HCT116 (cell line): ENCODE data around the gene PDE6A. TPM values are rescaled to one million over a fixed set of nuclear protein-coding genes. Genes with fewer than 3 reads are reported as not detected.

Experiments used
- ATAC-seq: fragments of 200-7000 bp; cut with Tn5 transposase; 2 replicates; pipeline ENCODE4 v1.9.1; 2020; ENCODE audit warnings: mild to moderate bottlenecking, moderate library complexity
- BruUV-seq: library from RNA; stranded (reverse); fragments of 400-500 nt; replicated peaks from 2 replicates; lab custom pipeline; 2021; lab: Mats Ljungman, UMichigan
- CTCF ChIA-PET: fragments of 300-600 bp; sonication (Branson Sonifier 250); formaldehyde crosslinking; loops from one replicate; lab custom pipeline; 2021; ENCODE audit warnings: antibody characterized with exemption; lab: Charles Lee
- POLR2A ChIA-PET: fragments of 300-600, 350-600 bp; sonication (Branson Sonifier 250); formaldehyde crosslinking; loops from one replicate; lab custom pipeline; 2021; ENCODE audit warnings: antibody characterized with exemption; lab: Charles Lee
- RAD21 ChIA-PET, 2 experiments: fragments of 300-600 bp; sonication (Branson Sonifier 250); formaldehyde crosslinking; loops; one replicate each; lab custom pipeline; 2023; ENCODE audit warnings: low total read pairs in 2 of 2; ENCODE audit not compliant: uncharacterized antibody in 2 of 2, unreplicated experiment in 2 of 2, low non-redundant PET in 1 of 2; lab: Charles Lee
- DNase-seq: peaks from one replicate; pipeline ENCODE4 v3.0.0-alpha.2; 2010; ENCODE audit warnings: low read depth, low spot score
- H2AFZ ChIP-seq: fragments of 200-600 bp; shearing (Covaris generic), sonication (generic); 2 replicates; pipeline ENCODE4 v1.6.1; 2017; ENCODE audit warnings: low read depth, mixed run types, mixed read lengths, antibody characterized with exemption, low read length; ENCODE audit not compliant: poor library complexity, severe bottlenecking
- H3K27ac ChIP-seq: 2 replicates; pipeline ENCODE4 v1.5.1; 2012; ENCODE audit warnings: low read depth, low read length
- H3K27me3 ChIP-seq: fragments of 200-600 bp; sonication (generic); 2 replicates; pipeline ENCODE4 v1.6.1; 2016; ENCODE audit warnings: mixed run types, low read length, mixed read lengths; ENCODE audit not compliant: insufficient read depth
- H3K36me3 ChIP-seq, 2 experiments: fragments of 200-500 bp in 1 of 2; fragments of 200-600 bp in 1 of 2; sonication (Bioruptor generic) in 1 of 2; sonication (generic) in 1 of 2; 2 replicates each; pipeline versions ENCODE4 v1.5.1 to v1.6.1; 2014 to 2016; ENCODE audit warnings: low read length in 2 of 2, inconsistent platforms in 1 of 2, mixed read lengths in 1 of 2, mixed run types in 1 of 2; ENCODE audit not compliant: insufficient read depth in 2 of 2, control insufficient read depth in 1 of 2
- H3K4me1 ChIP-seq, 2 experiments: fragments of 200-600 bp in 1 of 2; sonication (generic) in 1 of 2; 2 replicates each; pipeline versions ENCODE4 v1.5.1 to v1.6.1; 2012 to 2017; ENCODE audit warnings: low read length in 2 of 2, inconsistent platforms in 1 of 2, mild to moderate bottlenecking in 1 of 2, mixed read lengths in 1 of 2, mixed run types in 1 of 2, moderate library complexity in 1 of 2; ENCODE audit not compliant: insufficient read depth in 2 of 2, control insufficient read depth in 1 of 2
- H3K4me2 ChIP-seq: fragments of 200-600 bp; sonication (generic); 2 replicates; pipeline ENCODE4 v1.6.1; 2017; ENCODE audit warnings: mixed run types, low read length, mixed read lengths
- H3K4me3 ChIP-seq, 2 experiments: fragments of 200-600 bp in 1 of 2; sonication (generic) in 1 of 2; replicated peaks in 1 of 2; 2 replicates each; pipeline ENCODE4 v1.5.1; 2011 to 2016; ENCODE audit warnings: low read length in 2 of 2, control low read depth in 1 of 2, low read depth in 1 of 2, mild to moderate bottlenecking in 1 of 2, mixed read lengths in 1 of 2, mixed run types in 1 of 2
- H3K79me2 ChIP-seq: fragments of 200-600 bp; sonication (generic); 2 replicates; pipeline ENCODE4 v1.6.1; 2017; ENCODE audit warnings: mild to moderate bottlenecking, mixed run types, low read length, moderate library complexity, mixed read lengths; ENCODE audit not compliant: insufficient read depth
- H3K9ac ChIP-seq: fragments of 200-600 bp; sonication (generic); 2 replicates; pipeline ENCODE4 v1.6.1; 2016; ENCODE audit warnings: low read length, mixed read lengths
- H3K9me2 ChIP-seq: fragments of 200-600 bp; sonication (generic), shearing (Covaris generic); 2 replicates; pipeline ENCODE4 v1.6.1; 2017; ENCODE audit warnings: mixed run types, mild to moderate bottlenecking, moderate library complexity; ENCODE audit not compliant: insufficient read depth
- H3K9me3 ChIP-seq, 2 experiments: fragments of 200-500 bp in 1 of 2; fragments of 200-600 bp in 1 of 2; sonication (Bioruptor generic) in 1 of 2; sonication (generic) in 1 of 2; 2 replicates each; pipeline ENCODE4 v1.6.1; 2014 to 2017; ENCODE audit warnings: low read length in 2 of 2, mixed read lengths in 2 of 2, inconsistent platforms in 1 of 2, low read depth in 1 of 2, mild to moderate bottlenecking in 1 of 2, mixed run types in 1 of 2, moderate library complexity in 1 of 2; ENCODE audit not compliant: control insufficient read depth in 1 of 2, insufficient read depth in 1 of 2
- H4K20me1 ChIP-seq: fragments of 200-600 bp; sonication (generic), shearing (Covaris generic); 2 replicates; pipeline ENCODE4 v1.6.1; 2017; ENCODE audit warnings: mixed run types, mild to moderate bottlenecking, moderate library complexity; ENCODE audit not compliant: insufficient read depth
- ELF1 ChIP-seq: IDR thresholded peaks from 2 replicates; pipeline ENCODE4 v1.6.1; 2012; ENCODE audit warnings: low read depth, borderline replicate concordance
- FOSL1 ChIP-seq: IDR thresholded peaks from 2 replicates; pipeline ENCODE4 v1.6.1; 2012; ENCODE audit warnings: low read depth
- POLR2AphosphoS5 ChIP-seq: IDR thresholded peaks from 2 replicates; pipeline ENCODE4 v1.6.1; 2011; ENCODE audit warnings: mild to moderate bottlenecking, low read depth, low read length, moderate library complexity
- RAD21 ChIP-seq: IDR thresholded peaks from 2 replicates; pipeline ENCODE4 v1.6.1; 2012; ENCODE audit warnings: low read depth, mild to moderate bottlenecking
- SIN3A ChIP-seq: IDR thresholded peaks from 2 replicates; pipeline ENCODE4 v1.6.1; 2012; ENCODE audit warnings: low read depth
- SP1 ChIP-seq: IDR thresholded peaks from 2 replicates; pipeline ENCODE4 v1.6.1; 2012; ENCODE audit warnings: low read depth
- ZNF274 ChIP-seq: fragments of 200-500 bp; sonication (Bioruptor generic); IDR thresholded peaks from 2 replicates; pipeline ENCODE4 v1.6.1; 2014; ENCODE audit warnings: mild to moderate bottlenecking, low read depth, low read length, inconsistent platforms
- intact Hi-C: fragments of 100-400 bp; cut with micrococcal nuclease; formaldehyde crosslinking; loops from 2 replicates; pipeline ENCODE4 v1.10.0; 2022
- total RNA-seq: library from RNA; stranded (reverse); gene quantifications from one replicate; pipeline ENCODE4 v1.2.1, GENCODE V29; 2021; ENCODE audit not compliant: unreplicated experiment
- TF ChIP-seq, protein P1 (sequence below): IDR thresholded peaks from 2 replicates; pipeline ENCODE4 v1.6.1; 2012; ENCODE audit warnings: low read depth
- TF ChIP-seq, protein P2 (sequence below): IDR thresholded peaks from 2 replicates; pipeline ENCODE4 v1.6.1; 2012

Gene PDE6A
- total RNA-seq, 1 experiment from 2014 or later, result not detected

DNA sequence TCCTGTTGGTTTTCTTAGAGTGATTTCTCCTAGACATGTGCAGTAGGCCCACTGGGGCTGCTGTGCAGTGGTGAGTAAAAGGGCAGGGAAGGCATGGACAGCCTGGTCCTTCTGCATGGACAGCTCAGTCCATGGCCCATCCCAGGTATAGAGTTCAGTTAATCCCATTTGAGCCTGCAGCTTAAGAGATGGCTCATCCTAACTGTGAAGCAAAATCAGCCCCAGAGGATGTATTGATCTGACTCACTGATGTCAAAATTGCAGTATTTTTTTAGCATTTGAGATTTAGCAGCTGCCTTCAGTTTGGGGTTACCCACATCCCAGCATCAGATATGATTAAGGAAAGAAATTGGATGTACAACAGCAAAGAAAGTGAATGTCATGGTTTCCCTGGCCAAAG is 93.4 kb downstream of the PDE6A start (continued):
- TF ChIP-seq, protein P1, sequence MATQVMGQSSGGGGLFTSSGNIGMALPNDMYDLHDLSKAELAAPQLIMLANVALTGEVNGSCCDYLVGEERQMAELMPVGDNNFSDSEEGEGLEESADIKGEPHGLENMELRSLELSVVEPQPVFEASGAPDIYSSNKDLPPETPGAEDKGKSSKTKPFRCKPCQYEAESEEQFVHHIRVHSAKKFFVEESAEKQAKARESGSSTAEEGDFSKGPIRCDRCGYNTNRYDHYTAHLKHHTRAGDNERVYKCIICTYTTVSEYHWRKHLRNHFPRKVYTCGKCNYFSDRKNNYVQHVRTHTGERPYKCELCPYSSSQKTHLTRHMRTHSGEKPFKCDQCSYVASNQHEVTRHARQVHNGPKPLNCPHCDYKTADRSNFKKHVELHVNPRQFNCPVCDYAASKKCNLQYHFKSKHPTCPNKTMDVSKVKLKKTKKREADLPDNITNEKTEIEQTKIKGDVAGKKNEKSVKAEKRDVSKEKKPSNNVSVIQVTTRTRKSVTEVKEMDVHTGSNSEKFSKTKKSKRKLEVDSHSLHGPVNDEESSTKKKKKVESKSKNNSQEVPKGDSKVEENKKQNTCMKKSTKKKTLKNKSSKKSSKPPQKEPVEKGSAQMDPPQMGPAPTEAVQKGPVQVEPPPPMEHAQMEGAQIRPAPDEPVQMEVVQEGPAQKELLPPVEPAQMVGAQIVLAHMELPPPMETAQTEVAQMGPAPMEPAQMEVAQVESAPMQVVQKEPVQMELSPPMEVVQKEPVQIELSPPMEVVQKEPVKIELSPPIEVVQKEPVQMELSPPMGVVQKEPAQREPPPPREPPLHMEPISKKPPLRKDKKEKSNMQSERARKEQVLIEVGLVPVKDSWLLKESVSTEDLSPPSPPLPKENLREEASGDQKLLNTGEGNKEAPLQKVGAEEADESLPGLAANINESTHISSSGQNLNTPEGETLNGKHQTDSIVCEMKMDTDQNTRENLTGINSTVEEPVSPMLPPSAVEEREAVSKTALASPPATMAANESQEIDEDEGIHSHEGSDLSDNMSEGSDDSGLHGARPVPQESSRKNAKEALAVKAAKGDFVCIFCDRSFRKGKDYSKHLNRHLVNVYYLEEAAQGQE, result no peak
- TF ChIP-seq, protein P2, sequence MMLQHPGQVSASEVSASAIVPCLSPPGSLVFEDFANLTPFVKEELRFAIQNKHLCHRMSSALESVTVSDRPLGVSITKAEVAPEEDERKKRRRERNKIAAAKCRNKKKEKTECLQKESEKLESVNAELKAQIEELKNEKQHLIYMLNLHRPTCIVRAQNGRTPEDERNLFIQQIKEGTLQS, result no peak
- TF ChIP-seq ELF1 (no peak), POLR2AphosphoS5 (no peak), ZNF274 (no peak), SP1 (no peak), SIN3A (no peak), RAD21 (no peak)
- TF ChIP-seq, all 23 proteins: peak for 0

DNA sequence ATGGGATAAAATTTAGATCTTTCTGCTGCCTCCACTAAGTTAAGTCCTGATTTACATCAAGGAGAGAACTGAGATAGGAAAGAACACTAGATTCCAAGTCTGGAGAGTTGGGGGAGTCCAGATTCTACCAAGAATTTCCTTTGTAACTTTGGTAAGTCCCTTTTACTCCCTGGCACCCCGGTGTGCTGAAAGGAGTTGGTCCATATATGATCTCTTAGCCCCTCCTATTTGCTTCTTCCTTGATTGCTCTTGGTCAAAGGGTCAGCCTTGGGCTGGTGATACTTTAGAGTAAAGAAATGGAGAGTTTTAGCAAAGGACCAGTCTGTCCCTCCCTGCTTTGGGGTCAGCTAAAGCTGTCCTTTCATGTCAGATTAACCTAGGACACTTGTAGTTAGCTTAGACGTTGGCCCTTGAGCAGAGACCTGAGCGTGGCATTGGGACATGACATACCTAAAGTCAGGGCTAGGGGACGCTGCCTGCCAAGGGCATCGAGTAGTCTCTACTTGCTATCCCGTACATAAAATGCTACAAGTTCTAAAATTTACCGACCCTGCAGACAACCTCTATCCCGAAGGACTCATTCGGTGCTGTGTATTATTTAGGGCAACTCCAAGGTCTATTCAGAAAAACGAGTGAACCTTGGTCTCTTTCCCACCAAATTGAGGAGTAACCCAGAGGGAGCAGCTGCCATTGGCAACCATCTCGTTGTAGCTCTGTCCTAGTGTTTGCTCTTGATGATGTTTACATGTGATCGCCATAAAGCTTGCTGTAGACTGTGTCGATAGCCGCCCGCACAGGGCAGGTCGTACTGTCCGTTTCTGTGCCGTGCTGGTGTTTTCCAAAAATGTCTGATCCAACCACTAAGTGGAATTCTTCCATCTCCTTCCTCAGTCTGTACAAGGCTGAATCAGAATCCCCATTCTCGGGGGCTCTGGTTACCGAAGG is 94.4 kb downstream of the PDE6A start:
- no peaks in the 10 kb centered on the region for H3K79me2 ChIP-seq
- H3K27ac ChIP-seq, result no peak overlapping the region
- no peak for ATAC-seq
- H3K9me3 ChIP-seq, result no peaks in the 10 kb centered on the region
- no peak for DNase-seq
- no peak overlapping the region for H3K4me2 ChIP-seq
- intact Hi-C loops, result loop anchor here (5.0 kb wide), 1 partner anchor 142 kb away; no protein-coding TSS in a partner anchor
- CTCF ChIA-PET, result interaction anchor here (1.2 kb wide), 1 partner anchor 12 kb away, joined by 3 read pairs; no protein-coding TSS in a partner anchor
- H3K27me3 ChIP-seq, result no peaks in the 10 kb centered on the region
- no peaks in the 10 kb centered on the region for H3K9me2 ChIP-seq
- H3K4me3 ChIP-seq, result no peak overlapping the region
- H3K4me1 ChIP-seq, result no peaks in the 10 kb centered on the region
- H2AFZ ChIP-seq, result no peak overlapping the region
- H3K9ac ChIP-seq, result no peak overlapping the region
- H3K36me3 ChIP-seq, result peaks cover 0 to 8% of the 10 kb centered on the region in 2 experiments; a peak in 1 of 4 replicates
- POLR2A ChIA-PET, result no interaction called here
- no peak for TF ChIP-seq FOSL1
- H4K20me1 ChIP-seq, result no peaks in the 10 kb centered on the region
- RAD21 ChIA-PET, result interaction anchor here in 1 of 2 experiments (0.6 kb wide), 1 partner anchor 928 kb away, joined by 3 read pairs; the partner anchor contains the start of gene SMIM3
- BruUV-seq, result no TSS peak
